GM12878 (cell line): ENCODE results near the gene HOOK2. TPM values are rescaled to one million over a fixed set of nuclear protein-coding genes. Genes with fewer than 3 reads are reported as not detected.

Experiments used
- ATAC-seq: fragments of 200-7000 bp; cut with Tn5 transposase; 3 replicates; pipeline ENCODE4 v1.9.1; 2020; ENCODE audit warnings: mild to moderate bottlenecking, moderate library complexity
- BruUV-seq: library from RNA; stranded (reverse); fragments of 400-500 nt; replicated peaks from 2 replicates; lab custom pipeline; 2021; lab: Mats Ljungman, UMichigan
- CTCF ChIA-PET: fragments of 300-600 bp; sonication (Branson Sonifier 250); formaldehyde crosslinking; extraction: SDS; loops from one replicate; lab custom pipeline; 2021; ENCODE audit warnings: inconsistent platforms; lab: Yijun Ruan, JAX
- POLR2A ChIA-PET: fragments of 350-600 bp; formaldehyde crosslinking; extraction: SDS; loops from one replicate; lab custom pipeline; 2021; ENCODE audit warnings: inconsistent platforms; lab: Charles Lee
- RAD21 ChIA-PET: fragments of 300-600 bp; sonication (Branson Sonifier 250); formaldehyde crosslinking; loops from one replicate; lab custom pipeline; 2023; ENCODE audit warnings: antibody characterized with exemption; ENCODE audit not compliant: unreplicated experiment; lab: Charles Lee
- SMC1A ChIA-PET: fragments of 300-600 bp; sonication (Branson Sonifier 250); formaldehyde crosslinking; loops from one replicate; lab custom pipeline; 2023; ENCODE audit not compliant: unreplicated experiment, uncharacterized antibody; lab: Charles Lee
- DNase-seq: peaks from one replicate; pipeline ENCODE4 v3.0.0-alpha.2; 2011; ENCODE audit warnings: low read depth, low spot score
- FAIRE-seq: peaks from 3 replicates; lab custom pipeline; 2011; peaks lifted over from hg19 to GRCh38; lab: Jason Lieb, UNC
- H2AFZ ChIP-seq: 2 replicates; pipeline ENCODE4 v1.6.0; 2011; ENCODE audit warnings: low read depth, low read length, control low read depth; ENCODE audit not compliant: control insufficient read depth
- H3K27ac ChIP-seq: 2 replicates; pipeline ENCODE4 v1.5.1; 2011; ENCODE audit warnings: control low read depth; ENCODE audit not compliant: control insufficient read depth, insufficient read depth
- H3K27me3 ChIP-seq, 2 experiments: replicated peaks in 1 of 2; 2 replicates each; pipeline versions ENCODE4 v1.6.0 to v1.6.1; 2011; ENCODE audit warnings: low read length in 1 of 2; ENCODE audit not compliant: control insufficient read depth in 2 of 2, insufficient read depth in 2 of 2
- H3K36me3 ChIP-seq, 2 experiments: 2 replicates each; pipeline ENCODE4 v1.5.1; 2011; ENCODE audit warnings: low read length in 1 of 2; ENCODE audit not compliant: control insufficient read depth in 2 of 2, insufficient read depth in 2 of 2
- H3K4me1 ChIP-seq: 2 replicates; pipeline ENCODE4 v1.6.1; 2011; ENCODE audit warnings: mild to moderate bottlenecking, low read length, moderate library complexity, mixed read lengths; ENCODE audit not compliant: control insufficient read depth, insufficient read depth
- H3K4me2 ChIP-seq: 2 replicates; pipeline ENCODE4 v1.6.0; 2011; ENCODE audit warnings: control low read depth; ENCODE audit not compliant: control insufficient read depth, insufficient read depth
- H3K4me3 ChIP-seq: fragments of 200-600 bp; sonication (generic); 2 replicates; pipeline ENCODE4 v1.5.1; 2016
- H3K79me2 ChIP-seq: 2 replicates; pipeline ENCODE4 v1.6.0; 2011; ENCODE audit warnings: low read length; ENCODE audit not compliant: control insufficient read depth, insufficient read depth
- H3K9ac ChIP-seq: 2 replicates; pipeline ENCODE4 v1.8.0; 2011; ENCODE audit warnings: low read length, control low read depth, mixed read lengths; ENCODE audit not compliant: control insufficient read depth, insufficient read depth
- H3K9me3 ChIP-seq: replicated peaks from 3 replicates; pipeline ENCODE4 v1.5.1; 2011; ENCODE audit warnings: mild to moderate bottlenecking, low read length; ENCODE audit not compliant: control insufficient read depth, insufficient read depth
- H4K20me1 ChIP-seq: 2 replicates; pipeline ENCODE4 v1.6.0; 2011; ENCODE audit not compliant: control insufficient read depth, insufficient read depth
- GABPA ChIP-seq: IDR thresholded peaks from 2 replicates; pipeline ENCODE4 v1.6.1; 2014; ENCODE audit warnings: antibody characterized with exemption, low read depth, mild to moderate bottlenecking, inconsistent platforms
- ZBED1 ChIP-seq: IDR thresholded peaks from 2 replicates; pipeline ENCODE4 v1.6.1; 2016; ENCODE audit warnings: borderline replicate concordance
- ZNF687 ChIP-seq: fragments of 450-650 bp; IDR thresholded peaks from 2 replicates; pipeline ENCODE4 v1.6.1; 2017; ENCODE audit warnings: mild to moderate bottlenecking, moderate library complexity
- WGBS: methylation state at CpG from one replicate; pipeline ENCODE4 v1.1.6; 2016; ENCODE audit warnings: low lambda C conversion rate; ENCODE audit not compliant: insufficient replicate concordance, insufficient coverage; ENCODE audit errors: missing lambda C conversion rate; 5-methylcytosine and 5-hydroxymethylcytosine counted together
- in situ Hi-C: fragments of 300-500 bp; cut with MboI; formaldehyde crosslinking; loops from 9 replicates; pipeline ENCODE4 v1.14.3; 2018; ENCODE audit warnings: mixed read lengths
- intact Hi-C: fragments of 100-400 bp; cut with micrococcal nuclease; formaldehyde crosslinking; loops from one replicate; pipeline ENCODE4 v1.14.2; 2022; ENCODE audit not compliant: unreplicated experiment
- polyA plus RNA-seq, 11 experiments: library from polyadenylated mRNA; depleted of rRNA in 4 of 11; unstranded in 6 of 11; stranded (reverse) in 5 of 11; fragments of >200 nt; fragmentation: Nextera tagmentation in 4 of 11; fragmentation: Illumina TruSeq in 1 of 11; extraction: Ambion mirVana in 4 of 11; extraction: Trizol in 1 of 11; gene quantifications; 1 replicate in 1 of 11; 2 replicates in 10 of 11; pipeline versions ENCODE4 v1.2.1 to v1.2.3, GENCODE V29; 2011 to 2016; ENCODE audit warnings: inconsistent platforms in 2 of 11, missing spikeins in 2 of 11, low read depth in 1 of 11
- total RNA-seq, 4 experiments: library from RNA; depleted of rRNA in 3 of 4; stranded (reverse); fragments of >200 nt in 3 of 4; fragmentation: Illumina TruSeq in 1 of 4; extraction: Trizol in 1 of 4; gene quantifications; 2 replicates each; pipeline versions ENCODE4 v1.2.1 to v1.2.3, GENCODE V29; 2013 to 2021

Gene HOOK2
- total and polyA plus RNA-seq, 10 of the 15 experiments (the other 5 are each of a cell fraction or from before 2014, with no cell fraction given), result 1.5 to 9.6 (median 6.2) TPM

GRCh38 chr19:12720851-12721655, 54.3 kb downstream of the HOOK2 start (continued):
- no peak for TF ChIP-seq ZNF687

- H3K4me2 ChIP-seq, result peak overlapping the region; percentile 56
- peaks cover 13 to 15% of the 10 kb centered on the region in 2 experiments for H3K36me3 ChIP-seq
- peak overlapping the region; percentile 98 for H3K4me3 ChIP-seq
- no TSS peak for BruUV-seq
- H2AFZ ChIP-seq, result no peak overlapping the region
- RAD21 ChIA-PET, result no interaction called here
- H3K27me3 ChIP-seq, result no peaks in the 10 kb centered on the region
- H3K79me2 ChIP-seq, result peaks cover 54% of the 10 kb centered on the region
- in situ Hi-C loops, result no loop called here
- H4K20me1 ChIP-seq, result no peaks in the 10 kb centered on the region; the same call in 1 of the 2 replicates
- POLR2A ChIA-PET, result interaction anchor here (6.8 kb wide), 1 partner anchor 13 kb away, joined by 58 read pairs; the partner anchor contains the start of gene TRIR
- peaks cover 8% of the 10 kb centered on the region; the same call in 1 of the 2 replicates for H3K4me1 ChIP-seq
- DNase-seq (no peak), ATAC-seq (no peak), FAIRE-seq (no peak)
- 88% methylated on average over 10 of the region's 10 CpGs for WGBS
- TF ChIP-seq ZBED1, result no peak
- TF ChIP-seq GABPA, result no peak
- CTCF ChIA-PET, result interaction anchor here (0.9 to 5.4 kb wide), 4 partner anchors 13 to 76 kb away, joined by 3 to 30 read pairs (median 6); partner anchors contain the start of gene TRIR
- peak overlapping the region; percentile 81 for H3K9ac ChIP-seq
- SMC1A ChIA-PET, result no interaction called here
- intact Hi-C loops, result no loop called here
- no peak overlapping the region for H3K27ac ChIP-seq
- no peaks in the 10 kb centered on the region for H3K9me3 ChIP-seq
Observed at GRCh38 chr19:12720296-12720695, 55.1 kb downstream of the HOOK2 start.
